Fibroblast of the aortic adventitia (primary cell): Measurements from ENCODE around the gene UGT1A5. TPM values are rescaled to one million over a fixed set of nuclear protein-coding genes. Genes with fewer than 3 reads are reported as not detected.
A peak's percentile ranks its signal among the peaks of the same experiment; 100 is the strongest.

Experiments
- DNase-seq: peaks from one replicate; pipeline ENCODE4 v3.0.0-alpha.2; 2010; ENCODE audit warnings: low read depth
- H3K4me3 ChIP-seq: 2 replicates; pipeline ENCODE4 v1.5.1; 2011; ENCODE audit warnings: low read depth, mild to moderate bottlenecking, control low read depth, low read length, moderate library complexity
- CTCF ChIP-seq: IDR thresholded peaks from 2 replicates; pipeline ENCODE4 v1.5.1; 2011; ENCODE audit warnings: mild to moderate bottlenecking, low read length, control low read depth, inconsistent platforms; ENCODE audit not compliant: insufficient read depth
- total RNA-seq: library from RNA; depleted of rRNA; stranded (reverse); fragments of >200 nt; gene quantifications from 2 replicates; pipeline ENCODE4 v1.2.3, GENCODE V29; 2012; ENCODE audit warnings: low replicate concordance

Gene UGT1A5
- total RNA-seq, 1 donor, result not detected

- DNase-seq, result no peak
- peak; percentile 1 for TF ChIP-seq CTCF
- H3K4me3 ChIP-seq, result no peak overlapping the region
Measured at GRCh38 chr2:233807215-233807865, 94.6 kb downstream of the UGT1A5 start.

- DNase-seq, result no peak
- H3K4me3 ChIP-seq, result no peak overlapping the region
- no peak for TF ChIP-seq CTCF
Measured at GRCh38 chr2:233807966-233808935, 95.5 kb downstream of the UGT1A5 start.

GRCh38 chr2:233810385-233810784 is 97.7 kb downstream of the UGT1A5 start:
- no peak for DNase-seq
- no peak for TF ChIP-seq CTCF
- no peak overlapping the region for H3K4me3 ChIP-seq

- DNase-seq, result no peak
Measured at GRCh38 chr2:233811087-233811486, 98.4 kb downstream of the UGT1A5 start.

GRCh38 chr2:233811732-233812131 is 99.0 kb downstream of the UGT1A5 start:
- no peak for TF ChIP-seq CTCF
- H3K4me3 ChIP-seq, result no peak overlapping the region
- DNase-seq, result no peak

More at GRCh38 chr2:233811087-233811486, 98.4 kb downstream of the UGT1A5 start:
- no peak for TF ChIP-seq CTCF
- H3K4me3 ChIP-seq, result no peak overlapping the region

GRCh38 chr2:233813236-233814055 is 100.7 kb downstream of the UGT1A5 start:
- peak; percentile 8 for DNase-seq
- TF ChIP-seq CTCF, result no peak
- H3K4me3 ChIP-seq, result no peak overlapping the region
